HCT116 (cell line): ENCODE results near the gene GSTM5. TPM values are rescaled to one million over a fixed set of nuclear protein-coding genes. Genes with fewer than 3 reads are reported as not detected.
"Not testable (repeated sequence)": the region's sequence is repeated elsewhere in the genome, so short reads cannot be mapped to it uniquely, and the experiment has no call there.

Source experiments
- ATAC-seq: fragments of 200-7000 bp; cut with Tn5 transposase; 2 replicates; pipeline ENCODE4 v1.9.1; 2020; ENCODE audit warnings: mild to moderate bottlenecking, moderate library complexity
- BruUV-seq: library from RNA; stranded (reverse); fragments of 400-500 nt; replicated peaks from 2 replicates; lab custom pipeline; 2021; lab: Mats Ljungman, UMichigan
- CTCF ChIA-PET: fragments of 300-600 bp; sonication (Branson Sonifier 250); formaldehyde crosslinking; loops from one replicate; lab custom pipeline; 2021; ENCODE audit warnings: antibody characterized with exemption; lab: Charles Lee
- POLR2A ChIA-PET: fragments of 300-600, 350-600 bp; sonication (Branson Sonifier 250); formaldehyde crosslinking; loops from one replicate; lab custom pipeline; 2021; ENCODE audit warnings: antibody characterized with exemption; lab: Charles Lee
- RAD21 ChIA-PET, 2 experiments: fragments of 300-600 bp; sonication (Branson Sonifier 250); formaldehyde crosslinking; loops; one replicate each; lab custom pipeline; 2023; ENCODE audit warnings: low total read pairs in 2 of 2; ENCODE audit not compliant: uncharacterized antibody in 2 of 2, unreplicated experiment in 2 of 2, low non-redundant PET in 1 of 2; lab: Charles Lee
- DNase-seq: peaks from one replicate; pipeline ENCODE4 v3.0.0-alpha.2; 2010; ENCODE audit warnings: low read depth, low spot score
- H2AFZ ChIP-seq: fragments of 200-600 bp; shearing (Covaris generic), sonication (generic); 2 replicates; pipeline ENCODE4 v1.6.1; 2017; ENCODE audit warnings: low read depth, mixed run types, mixed read lengths, antibody characterized with exemption, low read length; ENCODE audit not compliant: poor library complexity, severe bottlenecking
- H3K27ac ChIP-seq: 2 replicates; pipeline ENCODE4 v1.5.1; 2012; ENCODE audit warnings: low read depth, low read length
- H3K27me3 ChIP-seq: fragments of 200-600 bp; sonication (generic); 2 replicates; pipeline ENCODE4 v1.6.1; 2016; ENCODE audit warnings: mixed run types, low read length, mixed read lengths; ENCODE audit not compliant: insufficient read depth
- H3K36me3 ChIP-seq, 2 experiments: fragments of 200-500 bp in 1 of 2; fragments of 200-600 bp in 1 of 2; sonication (Bioruptor generic) in 1 of 2; sonication (generic) in 1 of 2; 2 replicates each; pipeline versions ENCODE4 v1.5.1 to v1.6.1; 2014 to 2016; ENCODE audit warnings: low read length in 2 of 2, inconsistent platforms in 1 of 2, mixed read lengths in 1 of 2, mixed run types in 1 of 2; ENCODE audit not compliant: insufficient read depth in 2 of 2, control insufficient read depth in 1 of 2
- H3K4me1 ChIP-seq, 2 experiments: fragments of 200-600 bp in 1 of 2; sonication (generic) in 1 of 2; 2 replicates each; pipeline versions ENCODE4 v1.5.1 to v1.6.1; 2012 to 2017; ENCODE audit warnings: low read length in 2 of 2, inconsistent platforms in 1 of 2, mild to moderate bottlenecking in 1 of 2, mixed read lengths in 1 of 2, mixed run types in 1 of 2, moderate library complexity in 1 of 2; ENCODE audit not compliant: insufficient read depth in 2 of 2, control insufficient read depth in 1 of 2
- H3K4me2 ChIP-seq: fragments of 200-600 bp; sonication (generic); 2 replicates; pipeline ENCODE4 v1.6.1; 2017; ENCODE audit warnings: mixed run types, low read length, mixed read lengths
- H3K4me3 ChIP-seq, 2 experiments: fragments of 200-600 bp in 1 of 2; sonication (generic) in 1 of 2; replicated peaks in 1 of 2; 2 replicates each; pipeline ENCODE4 v1.5.1; 2011 to 2016; ENCODE audit warnings: low read length in 2 of 2, control low read depth in 1 of 2, low read depth in 1 of 2, mild to moderate bottlenecking in 1 of 2, mixed read lengths in 1 of 2, mixed run types in 1 of 2
- H3K79me2 ChIP-seq: fragments of 200-600 bp; sonication (generic); 2 replicates; pipeline ENCODE4 v1.6.1; 2017; ENCODE audit warnings: mild to moderate bottlenecking, mixed run types, low read length, moderate library complexity, mixed read lengths; ENCODE audit not compliant: insufficient read depth
- H3K9ac ChIP-seq: fragments of 200-600 bp; sonication (generic); 2 replicates; pipeline ENCODE4 v1.6.1; 2016; ENCODE audit warnings: low read length, mixed read lengths
- H3K9me2 ChIP-seq: fragments of 200-600 bp; sonication (generic), shearing (Covaris generic); 2 replicates; pipeline ENCODE4 v1.6.1; 2017; ENCODE audit warnings: mixed run types, mild to moderate bottlenecking, moderate library complexity; ENCODE audit not compliant: insufficient read depth
- H3K9me3 ChIP-seq, 2 experiments: fragments of 200-500 bp in 1 of 2; fragments of 200-600 bp in 1 of 2; sonication (Bioruptor generic) in 1 of 2; sonication (generic) in 1 of 2; 2 replicates each; pipeline ENCODE4 v1.6.1; 2014 to 2017; ENCODE audit warnings: low read length in 2 of 2, mixed read lengths in 2 of 2, inconsistent platforms in 1 of 2, low read depth in 1 of 2, mild to moderate bottlenecking in 1 of 2, mixed run types in 1 of 2, moderate library complexity in 1 of 2; ENCODE audit not compliant: control insufficient read depth in 1 of 2, insufficient read depth in 1 of 2
- H4K20me1 ChIP-seq: fragments of 200-600 bp; sonication (generic), shearing (Covaris generic); 2 replicates; pipeline ENCODE4 v1.6.1; 2017; ENCODE audit warnings: mixed run types, mild to moderate bottlenecking, moderate library complexity; ENCODE audit not compliant: insufficient read depth
- ELF1 ChIP-seq: IDR thresholded peaks from 2 replicates; pipeline ENCODE4 v1.6.1; 2012; ENCODE audit warnings: low read depth, borderline replicate concordance
- intact Hi-C: fragments of 100-400 bp; cut with micrococcal nuclease; formaldehyde crosslinking; loops from 2 replicates; pipeline ENCODE4 v1.10.0; 2022
- total RNA-seq: library from RNA; stranded (reverse); gene quantifications from one replicate; pipeline ENCODE4 v1.2.1, GENCODE V29; 2021; ENCODE audit not compliant: unreplicated experiment
- TF ChIP-seq, protein P1 (sequence below): IDR thresholded peaks from 2 replicates; pipeline ENCODE4 v1.6.1; 2012

Gene GSTM5
- total RNA-seq, 1 experiment from 2014 or later, result not detected

DNA sequence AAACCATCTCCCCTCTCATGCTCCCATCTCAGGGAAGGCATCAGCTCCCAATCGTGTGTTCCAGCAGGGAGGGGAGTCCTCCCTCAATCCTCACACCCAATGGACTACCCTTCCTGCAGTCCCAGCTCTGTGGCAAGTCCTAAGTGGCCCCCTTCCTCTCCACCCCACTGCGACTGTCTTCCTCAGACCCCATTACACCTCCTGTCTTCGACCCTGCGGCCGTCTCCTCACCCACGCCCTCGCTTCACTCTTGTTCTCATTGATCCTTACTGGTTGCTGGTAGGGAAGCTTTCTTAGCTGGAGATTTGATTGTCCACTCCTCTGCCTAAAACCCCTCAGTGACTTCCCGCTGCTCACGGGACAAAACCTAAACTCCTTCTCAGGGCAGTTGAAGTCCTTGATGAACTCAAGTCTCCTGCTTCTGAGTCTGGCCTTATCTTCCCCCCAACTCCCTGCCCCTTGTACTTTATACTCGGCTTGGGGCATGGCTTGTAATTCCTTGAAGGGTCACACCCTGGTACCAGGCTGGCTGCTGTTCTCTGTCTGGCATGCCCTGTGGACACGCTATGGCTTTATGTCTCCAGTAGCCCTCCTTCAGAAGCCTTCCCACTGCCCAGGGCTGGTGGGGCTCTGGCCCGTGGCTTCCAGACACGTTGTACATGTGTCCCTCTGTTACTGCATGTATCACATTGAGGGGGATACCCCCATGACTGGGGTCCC lies 54.0 kb downstream of the GSTM5 start (continued):
- TF ChIP-seq, protein P1, sequence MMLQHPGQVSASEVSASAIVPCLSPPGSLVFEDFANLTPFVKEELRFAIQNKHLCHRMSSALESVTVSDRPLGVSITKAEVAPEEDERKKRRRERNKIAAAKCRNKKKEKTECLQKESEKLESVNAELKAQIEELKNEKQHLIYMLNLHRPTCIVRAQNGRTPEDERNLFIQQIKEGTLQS, result no peak
- TF ChIP-seq ELF1, result no peak

- CTCF ChIA-PET, H4K20me1 ChIP-seq, H3K27me3 ChIP-seq, H3K27ac ChIP-seq, H3K9me3 ChIP-seq, DNase-seq, intact Hi-C loops, BruUV-seq, H3K36me3 ChIP-seq, ATAC-seq, POLR2A ChIA-PET, RAD21 ChIA-PET, H3K4me3 ChIP-seq, H2AFZ ChIP-seq, H3K9ac ChIP-seq, H3K9me2 ChIP-seq, H3K79me2 ChIP-seq, H3K4me2 ChIP-seq: not testable (repeated sequence)
- H3K4me1 ChIP-seq, result peaks cover 12 to 27% of the 10 kb centered on the region in 2 experiments
These were observed 55.1 kb downstream of the GSTM5 start for GRCh38 chr1:109766991-109767636.

Other genes starting within 250 kb of the GSTM5 start
- 1.3 TPM for gene SYPL2, start 245.7 kb upstream of the GSTM5 start, total RNA-seq
- 7.2 TPM for gene ATXN7L2, start 228.3 kb upstream of the GSTM5 start, total RNA-seq
- 5.9 TPM for gene CYB561D1, start 218.2 kb upstream of the GSTM5 start, total RNA-seq
- 0.10 TPM for gene AMIGO1, start 202.5 kb upstream of the GSTM5 start, total RNA-seq
- gene GPR61, start 172.4 kb upstream of the GSTM5 start, total RNA-seq, result not detected
- gene GNAI3, start 163.6 kb upstream of the GSTM5 start, total RNA-seq, result 9.5 TPM
- gene GNAT2, start 92.6 kb upstream of the GSTM5 start, total RNA-seq, result 0.76 TPM
- 69.9 TPM for gene AMPD2, start 92.4 kb upstream of the GSTM5 start, total RNA-seq
- 15.9 TPM for gene GSTM4, start 56.2 kb upstream of the GSTM5 start, total RNA-seq
- gene GSTM2, start 44.2 kb upstream of the GSTM5 start, total RNA-seq, result 5.9 TPM
- not detected for gene GSTM1, start 24.4 kb upstream of the GSTM5 start, total RNA-seq
- 0.39 TPM for gene GSTM3, start 28.8 kb downstream of the GSTM5 start, total RNA-seq
- gene EPS8L3, start 51.7 kb downstream of the GSTM5 start, total RNA-seq, result 0.96 TPM
- gene CSF1, start 198.6 kb downstream of the GSTM5 start, total RNA-seq, result 3.0 TPM